Cortex of kidney (tissue), 1 donor: ENCODE results near the gene ZP3.
"Not testable (repeated sequence)": the region's sequence is repeated elsewhere in the genome, so short reads cannot be mapped to it uniquely, and the experiment has no call there.

Experiments used
- DNase-seq: peaks from one replicate; lab custom pipeline; 2025; lab: John Stamatoyannopoulos, UW

The ZP3 gene

GRCh38 chr7:76442664-76443446, 18.1 kb downstream of the ZP3 start:
- DNase-seq: not testable (repeated sequence)

GRCh38 chr7:76443846-76444245, 19.1 kb downstream of the ZP3 start:
- not testable (repeated sequence) for DNase-seq

- not testable (repeated sequence) for DNase-seq
Measured at GRCh38 chr7:76445577-76446008, 20.8 kb downstream of the ZP3 start.

DNA sequence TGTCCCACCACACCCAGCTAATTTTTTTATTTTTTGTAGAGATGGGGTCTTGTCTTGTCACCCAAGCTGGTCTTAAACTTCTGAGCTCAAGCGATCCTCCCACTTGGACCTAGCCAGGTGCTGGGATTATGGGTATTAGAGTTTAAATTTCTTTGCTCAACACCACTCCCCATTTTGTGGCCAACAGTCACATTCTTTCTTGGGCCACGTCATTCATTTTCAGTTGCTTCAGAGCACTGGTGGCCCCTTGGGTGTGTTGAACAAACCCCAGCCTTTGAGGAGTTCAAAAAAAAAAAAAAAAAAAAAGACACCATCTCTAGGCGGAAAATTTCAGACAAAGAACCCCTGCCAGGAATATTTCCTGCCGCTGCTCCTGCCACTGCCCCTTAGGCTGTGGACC, 32.3 kb downstream of the ZP3 start:
- not testable (repeated sequence) for DNase-seq

DNA sequence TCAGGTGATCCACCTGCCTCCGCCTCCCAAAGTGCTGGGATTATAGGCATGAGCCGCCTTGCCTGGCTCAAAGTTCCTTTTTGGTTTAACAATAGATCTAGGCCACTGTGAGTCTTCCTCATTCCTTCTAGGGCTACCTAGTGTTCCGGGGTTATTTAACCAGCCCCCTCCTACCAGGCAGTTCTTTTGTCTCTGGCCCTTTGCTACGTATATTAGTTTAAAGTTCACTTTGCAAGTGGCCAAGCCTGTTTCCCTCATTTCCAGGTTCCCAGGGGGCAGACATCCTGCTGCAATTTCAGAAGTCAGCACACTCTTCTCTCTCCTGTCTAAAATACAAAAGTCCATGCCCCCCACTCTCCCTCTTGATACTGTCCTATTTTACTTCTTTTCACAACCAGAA, 33.8 kb downstream of the ZP3 start:
- DNase-seq: not testable (repeated sequence)

DNA sequence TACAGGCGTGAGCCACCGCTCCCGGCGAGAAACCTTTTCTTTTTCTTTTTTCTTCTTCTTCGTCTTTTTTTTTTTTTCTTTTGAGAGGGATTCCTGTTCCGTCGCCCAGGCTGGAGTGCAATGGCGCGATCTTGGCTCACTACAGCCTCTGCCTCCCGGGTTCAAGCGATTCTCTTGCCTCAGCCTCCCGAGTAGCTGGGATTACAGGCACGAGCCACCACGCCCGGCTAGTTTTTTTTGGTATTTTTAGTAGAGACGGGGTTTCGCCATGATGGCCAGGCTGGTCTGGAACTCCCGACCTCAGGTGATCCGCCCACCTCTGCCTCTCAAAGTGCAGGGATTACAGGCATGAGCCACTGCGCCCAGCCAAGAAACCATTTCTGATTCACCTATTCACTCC, 36.0 kb downstream of the ZP3 start:
- not testable (repeated sequence) for DNase-seq

DNA sequence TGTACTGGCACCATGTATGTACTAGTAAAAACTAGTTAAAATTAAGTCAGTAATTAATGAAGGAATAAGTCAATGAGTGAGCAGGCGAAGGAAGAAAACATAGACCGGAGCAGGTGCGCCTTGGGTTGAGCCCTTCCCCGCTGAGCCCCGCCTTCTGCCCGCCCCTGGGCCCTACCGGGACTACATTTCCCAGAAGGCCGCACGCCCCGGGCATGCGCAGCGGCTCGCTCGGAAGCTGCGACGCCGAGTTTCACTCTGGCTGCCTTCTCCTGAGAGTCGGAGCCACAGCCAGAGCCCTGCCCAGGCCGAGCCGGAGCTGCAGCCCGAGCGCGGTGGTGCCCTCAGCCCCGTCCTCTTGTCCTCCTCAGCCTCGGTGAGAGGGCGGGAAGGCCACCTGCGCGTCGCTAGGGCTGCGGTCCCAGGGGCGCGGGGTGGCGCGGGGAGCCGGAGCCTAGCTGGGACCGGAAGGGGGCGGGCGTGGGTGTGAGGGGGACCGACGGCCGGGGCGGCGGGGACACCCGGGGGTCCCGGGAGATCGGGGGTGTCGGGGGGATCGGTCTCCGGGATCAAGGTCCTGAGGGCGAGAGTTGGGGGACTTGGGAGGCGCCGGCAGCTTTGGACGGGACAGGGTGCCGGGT, 36.8 kb downstream of the ZP3 start, which contains the start of gene DTX2:
DTX2 (plus strand) TSS at position 246 of the 638 bp plus-strand sequence. CDS start 18,801 bp downstream, outside the sequence.
- not testable (repeated sequence) for DNase-seq

GRCh38 chr7:76462271-76462882, 37.6 kb downstream of the ZP3 start:
- not testable (repeated sequence) for DNase-seq

- not testable (repeated sequence) for DNase-seq
Measured at GRCh38 chr7:76464959-76465358, 40.2 kb downstream of the ZP3 start.

GRCh38 chr7:76465950-76466349, 41.2 kb downstream of the ZP3 start:
- not testable (repeated sequence) for DNase-seq

- not testable (repeated sequence) for DNase-seq
Measured at GRCh38 chr7:76467743-76468404, 43.1 kb downstream of the ZP3 start.

GRCh38 chr7:76471556-76472221, 46.9 kb downstream of the ZP3 start:
- not testable (repeated sequence) for DNase-seq

- not testable (repeated sequence) for DNase-seq
Measured at GRCh38 chr7:76473097-76473496, 48.3 kb downstream of the ZP3 start.

DNA sequence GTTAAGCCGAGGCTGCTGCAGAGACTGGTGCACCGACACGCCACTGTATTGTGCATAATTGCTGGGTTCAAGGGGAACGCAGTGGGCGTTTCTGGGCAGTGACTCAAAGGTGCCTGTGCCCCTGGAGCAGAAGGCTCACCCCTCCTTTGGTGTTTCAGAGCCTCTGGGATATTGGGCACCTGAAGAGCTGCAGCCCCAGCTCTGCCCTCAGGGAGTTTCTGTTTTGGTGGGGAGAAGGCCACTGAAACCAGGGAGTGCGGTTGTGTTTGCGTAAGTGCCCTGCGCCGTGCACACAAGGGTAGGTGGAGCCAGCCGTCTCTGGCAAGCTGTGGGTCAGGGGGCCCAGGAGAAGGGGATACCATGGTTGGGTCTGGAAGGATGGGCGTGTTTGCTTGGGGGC, 51.5 kb downstream of the ZP3 start:
- DNase-seq: not testable (repeated sequence)

DNA sequence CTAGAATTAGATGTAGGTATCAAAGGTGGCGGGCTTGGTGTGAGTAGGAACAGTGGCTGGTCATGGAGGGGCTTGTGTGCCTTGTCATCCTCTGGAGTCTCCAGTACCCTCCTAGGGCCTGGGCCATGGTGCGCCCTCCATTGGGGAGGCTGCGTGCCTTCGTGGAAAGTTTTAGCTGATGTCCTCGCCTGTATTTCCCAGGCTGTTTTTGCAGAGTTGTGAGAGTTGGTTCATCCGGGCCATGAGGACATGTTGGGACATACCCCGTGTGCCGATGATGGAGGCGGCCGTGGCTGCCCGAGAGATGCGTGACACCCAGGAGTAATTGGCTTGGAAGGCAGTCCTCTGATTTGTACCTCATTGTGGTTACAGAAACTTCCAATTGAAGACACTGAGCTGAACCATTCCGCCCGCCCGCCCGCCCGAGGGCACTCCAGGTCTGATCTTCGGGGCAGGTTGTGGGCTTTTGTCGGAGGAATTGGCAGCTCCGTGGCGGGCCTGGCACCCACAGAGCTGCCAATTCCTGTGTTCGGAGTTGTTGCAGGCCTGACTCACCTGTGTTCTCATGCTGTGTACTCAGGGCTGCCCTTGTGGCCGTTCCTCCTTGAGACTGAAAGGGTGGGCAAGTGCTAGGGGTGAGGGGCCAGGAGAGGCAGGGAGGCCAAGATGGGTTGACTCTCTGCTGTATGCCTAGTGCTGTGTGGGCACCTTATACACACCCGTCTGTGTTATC, 52.2 kb downstream of the ZP3 start:
- not testable (repeated sequence) for DNase-seq

DNA sequence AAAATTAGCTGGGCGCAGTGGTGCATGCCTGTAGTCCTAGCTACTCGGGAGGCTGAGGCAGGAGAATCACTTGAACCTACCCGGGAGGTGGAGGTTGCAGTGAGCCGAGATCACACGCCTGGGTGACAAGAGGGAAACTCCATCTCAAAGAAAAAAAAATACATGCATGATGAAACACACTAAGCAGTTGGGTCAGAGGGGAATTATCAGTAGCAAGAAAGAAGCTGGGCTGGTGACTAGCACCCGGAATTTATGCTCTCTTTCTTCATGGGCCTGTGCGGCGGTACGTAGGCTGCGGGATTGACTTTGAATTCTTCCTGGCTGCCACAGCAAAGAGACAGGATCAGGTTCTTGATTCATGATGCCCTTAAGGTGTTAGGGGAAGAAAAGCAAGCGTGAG, 54.9 kb downstream of the ZP3 start:
- not testable (repeated sequence) for DNase-seq

DNA sequence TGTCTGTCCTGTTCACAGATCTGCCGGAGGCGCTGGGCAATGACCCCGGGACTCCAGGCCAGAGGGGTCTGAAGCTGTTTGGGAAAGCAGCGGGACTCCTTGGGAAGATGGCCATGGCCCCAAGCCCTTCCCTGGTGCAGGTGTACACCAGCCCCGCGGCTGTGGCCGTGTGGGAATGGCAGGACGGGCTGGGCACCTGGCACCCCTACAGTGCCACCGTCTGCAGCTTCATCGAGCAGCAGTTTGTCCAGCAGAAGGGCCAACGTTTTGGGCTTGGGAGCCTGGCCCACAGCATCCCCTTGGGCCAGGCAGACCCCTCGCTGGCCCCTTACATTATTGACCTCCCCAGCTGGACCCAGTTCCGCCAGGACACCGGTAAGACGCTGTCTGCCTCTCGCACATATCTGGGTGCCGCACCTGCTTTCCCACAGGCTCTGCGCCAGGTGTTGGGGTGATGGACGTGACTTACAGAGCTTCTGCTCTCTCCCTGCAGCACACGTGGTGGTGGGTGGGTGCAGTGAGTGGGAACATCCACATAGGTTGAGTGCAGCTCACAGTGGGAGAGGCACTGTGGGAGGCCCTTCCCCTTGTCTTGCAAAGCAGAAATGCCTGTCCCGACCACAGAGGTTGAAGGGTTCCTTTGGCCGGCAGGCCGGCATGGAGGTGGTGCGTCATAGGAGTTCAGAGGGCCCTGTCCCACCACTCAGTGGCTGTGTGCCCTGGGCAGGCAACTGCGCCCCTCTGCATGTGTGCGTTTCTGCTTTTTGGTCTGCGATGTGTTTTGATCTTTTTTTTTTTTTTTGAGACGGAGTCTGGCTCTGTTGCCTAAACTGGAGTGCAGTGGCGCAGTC, 55.9 kb downstream of the ZP3 start:
- not testable (repeated sequence) for DNase-seq

GRCh38 chr7:76482660-76483059, 57.9 kb downstream of the ZP3 start:
- not testable (repeated sequence) for DNase-seq

- DNase-seq: not testable (repeated sequence)
Measured at GRCh38 chr7:76483081-76483480, 58.3 kb downstream of the ZP3 start.

DNA sequence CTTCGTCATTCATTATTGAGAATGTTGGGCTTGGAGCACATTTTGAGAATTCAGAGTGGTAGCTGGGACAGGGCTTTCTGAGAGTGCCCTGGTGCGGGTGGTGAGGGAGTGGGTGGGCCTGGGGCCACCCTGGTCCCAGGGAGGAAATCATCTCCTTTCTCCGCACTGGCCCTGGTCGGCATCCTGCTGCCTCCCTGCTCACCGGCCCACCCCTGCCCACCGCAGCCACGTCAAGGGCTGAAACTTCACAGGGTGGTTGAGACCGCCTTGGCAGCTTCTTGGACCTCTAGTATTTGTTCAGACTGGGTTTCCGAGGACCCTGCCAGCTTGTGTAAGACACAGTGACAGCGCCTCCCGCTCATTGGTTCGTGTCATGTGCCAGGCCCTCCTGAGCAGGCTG, 59.7 kb downstream of the ZP3 start:
- DNase-seq: not testable (repeated sequence)
